Measurements from ENCODE around the gene MRPL33. TPM values are rescaled to one million over a fixed set of nuclear protein-coding genes. Genes with fewer than 3 reads are reported as not detected.

The MRPL33 gene
- total RNA-seq (2013) = 172 TPM
- polyA plus RNA-seq (100 to 1,000 TPM in 2 of 3 donors, 10 to 100 TPM in 1; 67.4 to 341 (median 331) TPM), polyA minus RNA-seq (18.3 and 31.9 TPM in 2 replicates), total RNA-seq (4.3 to 28.5 (median 18.9) reads per million in 11 experiments)

DNA sequence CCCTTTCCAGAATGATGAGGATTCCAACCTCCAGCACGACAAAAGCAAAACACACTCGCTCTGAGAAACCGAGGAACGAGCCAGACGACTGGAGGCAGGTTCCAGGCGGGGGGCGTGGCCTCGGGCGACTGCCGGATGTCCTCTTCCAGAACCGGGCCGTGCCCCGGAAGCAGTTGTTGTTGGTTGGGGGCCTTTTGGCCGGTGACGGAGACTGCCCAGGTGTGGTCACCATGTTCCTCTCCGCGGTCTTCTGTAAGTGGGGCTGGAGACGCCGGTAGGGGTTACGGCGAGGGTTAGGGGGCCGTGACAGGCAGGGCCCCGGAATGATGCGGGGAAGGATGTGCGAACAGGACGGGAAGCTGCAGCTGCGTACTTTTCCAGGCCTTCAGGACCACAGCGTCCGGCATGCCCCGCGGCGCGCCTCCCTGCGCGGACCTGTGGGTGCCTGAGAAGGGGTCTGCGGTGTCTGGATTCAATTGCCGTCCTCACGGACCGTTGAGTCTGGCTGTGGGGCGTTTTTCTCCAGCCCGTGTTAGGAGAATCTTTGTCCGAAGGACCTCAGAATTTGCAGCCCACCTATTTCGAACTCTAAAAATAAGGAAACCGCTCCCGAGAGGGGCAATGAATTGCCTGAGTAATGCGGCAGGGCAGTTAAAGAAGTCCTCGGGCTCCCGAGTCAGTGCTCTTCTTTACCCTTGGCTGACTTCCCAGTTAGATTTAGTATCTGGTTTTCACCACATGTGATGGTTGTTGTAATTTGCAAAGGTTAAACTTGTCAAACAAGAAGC, at the start of gene MRPL33:
Gene MRPL33, plus strand, starts transcription at position 172 of the 788 bp plus-strand sequence. Its CDS starts 59 bp downstream, at position 231.
- peak within 1 kb of the TSS; percentile 92 to 99 (median 96) for H3K4me3 ChIP-seq (replicated peaks in 1 of 3; ENCODE audit: low read depth in 2 of 3, low read length in 3 of 3)
- WGBS (ENCODE audit: insufficient coverage) = 0% methylated on average over 46 of the region's 48 CpGs
- intact Hi-C loops (cut with micrococcal nuclease) = loop anchor here in 1 of 2 donors (10.0 kb wide), 1 partner anchor 53 kb away; no protein-coding TSS in a partner anchor
- peak within 1 kb of the TSS; percentile 84 for H3K4me2 ChIP-seq (replicated peaks; ENCODE audit: extremely low read depth, low read length, poor library complexity, severe bottlenecking)
- peak within 1 kb of the TSS; percentile 86 for H2AFZ ChIP-seq (ENCODE audit: insufficient read depth, low read depth, low read length, poor library complexity, severe bottlenecking)
- peaks cover 0 to 3% (median 0%) of the 10 kb centered on the region in 3 donors for H3K27me3 Mint-ChIP-seq (ENCODE audit: low read depth in 3 of 3)
- H3K27ac ChIP-seq (ENCODE audit: low read depth in 1 of 2, low read length in 2 of 2) = peak within 1 kb of the TSS; percentile 89 to 95
- no peaks in the 10 kb centered on the region for H3K27me3 ChIP-seq (ENCODE audit: control insufficient read depth in 2 of 2, insufficient read depth in 2 of 2, low read length in 2 of 2)
- H3K36me3 ChIP-seq (replicated peaks in 1 of 2; ENCODE audit: control insufficient read depth in 1 of 2, insufficient read depth in 2 of 2, low read length in 2 of 2) = peaks cover 4 to 21% of the 10 kb centered on the region in 2 donors
- H3K4me1 ChIP-seq (ENCODE audit: control insufficient read depth in 1 of 2, insufficient read depth in 2 of 2, low read length in 2 of 2) = peaks cover 34 to 52% of the 10 kb centered on the region in 2 donors
- H3K79me2 ChIP-seq (ENCODE audit: insufficient read depth, low read length) = peaks cover 62% of the 10 kb centered on the region
- H3K9me3 Mint-ChIP-seq = peaks cover 0 to 2% (median 0%) of the 10 kb centered on the region in 7 donors
- peak within 1 kb of the TSS; percentile 99 to 100 for H3K4me3 Mint-ChIP-seq
- peak; percentile 85 to 94 (median 91) for DNase-seq
- TF ChIP-seq, protein P1, sequence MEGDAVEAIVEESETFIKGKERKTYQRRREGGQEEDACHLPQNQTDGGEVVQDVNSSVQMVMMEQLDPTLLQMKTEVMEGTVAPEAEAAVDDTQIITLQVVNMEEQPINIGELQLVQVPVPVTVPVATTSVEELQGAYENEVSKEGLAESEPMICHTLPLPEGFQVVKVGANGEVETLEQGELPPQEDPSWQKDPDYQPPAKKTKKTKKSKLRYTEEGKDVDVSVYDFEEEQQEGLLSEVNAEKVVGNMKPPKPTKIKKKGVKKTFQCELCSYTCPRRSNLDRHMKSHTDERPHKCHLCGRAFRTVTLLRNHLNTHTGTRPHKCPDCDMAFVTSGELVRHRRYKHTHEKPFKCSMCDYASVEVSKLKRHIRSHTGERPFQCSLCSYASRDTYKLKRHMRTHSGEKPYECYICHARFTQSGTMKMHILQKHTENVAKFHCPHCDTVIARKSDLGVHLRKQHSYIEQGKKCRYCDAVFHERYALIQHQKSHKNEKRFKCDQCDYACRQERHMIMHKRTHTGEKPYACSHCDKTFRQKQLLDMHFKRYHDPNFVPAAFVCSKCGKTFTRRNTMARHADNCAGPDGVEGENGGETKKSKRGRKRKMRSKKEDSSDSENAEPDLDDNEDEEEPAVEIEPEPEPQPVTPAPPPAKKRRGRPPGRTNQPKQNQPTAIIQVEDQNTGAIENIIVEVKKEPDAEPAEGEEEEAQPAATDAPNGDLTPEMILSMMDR (IDR thresholded peaks at IDR 0.05) = no peak
- no peaks in the 10 kb centered on the region for H3K9me3 ChIP-seq (replicated peaks in 1 of 2; ENCODE audit: control insufficient read depth in 1 of 2, insufficient read depth in 1 of 2, low read length in 2 of 2)
- H3K36me3 Mint-ChIP-seq = peaks cover 16 to 23% of the 10 kb centered on the region in 2 donors
- peaks cover 50% of the 10 kb centered on the region for H3K4me1 Mint-ChIP-seq
- no peaks in the 10 kb centered on the region for H4K20me1 ChIP-seq (ENCODE audit: insufficient read depth, low read length)
- H3K27ac Mint-ChIP-seq = peak within 1 kb of the TSS; percentile 96 to 99 (median 99)
- H3K9ac ChIP-seq (ENCODE audit: insufficient read depth, low read length, poor library complexity, severe bottlenecking) = peak within 1 kb of the TSS; percentile 87

DNA sequence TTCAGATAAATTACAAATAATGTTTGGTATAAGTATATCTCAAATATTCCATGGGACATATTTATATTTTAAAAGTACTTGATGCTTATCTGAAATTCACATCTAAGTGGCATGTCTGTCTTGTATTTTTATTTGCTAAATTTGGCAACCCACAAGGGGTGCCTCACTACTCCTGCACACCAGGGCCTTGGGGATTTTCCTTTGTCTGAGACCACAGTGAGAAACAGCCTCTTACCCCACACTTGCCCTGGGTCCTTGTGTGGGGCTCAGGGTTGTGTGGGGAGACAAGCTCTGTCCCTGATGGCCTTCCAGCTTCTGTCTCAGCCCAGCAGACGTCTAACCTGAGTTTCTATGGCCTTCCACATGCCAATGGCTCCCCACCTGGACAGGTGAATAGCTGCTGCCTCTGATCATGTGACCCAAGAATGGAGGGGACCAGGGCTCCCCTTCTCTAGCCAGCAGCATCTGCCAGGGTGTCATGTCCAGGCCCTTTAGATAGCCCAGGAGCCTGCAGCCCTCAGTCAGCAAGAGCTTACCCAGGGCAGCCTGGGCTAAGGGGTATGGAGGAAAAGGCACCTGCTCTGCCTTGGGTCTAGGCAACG, 49.5 kb upstream of the MRPL33 start:
- peaks cover 12 to 22% (median 20%) of the 10 kb centered on the region in 3 donors for H3K27me3 Mint-ChIP-seq (ENCODE audit: low read depth in 3 of 3)
- intact Hi-C loops (cut with micrococcal nuclease) = no loop called here
- no peak overlapping the region for H2AFZ ChIP-seq (ENCODE audit: insufficient read depth, low read depth, low read length, poor library complexity, severe bottlenecking)

More for the DNA sequence above, 49.5 kb upstream of the MRPL33 start:
- Histone ChIP-seq H3K4me3 (replicated peaks in 1 of 3; ENCODE audit: low read depth in 2 of 3, low read length in 3 of 3) (no peak overlapping the region), H3K27me3 (ENCODE audit: control insufficient read depth in 2 of 2, insufficient read depth in 2 of 2, low read length in 2 of 2) (peaks cover 9 to 13% of the 10 kb centered on the region in 2 donors), H3K4me1 (ENCODE audit: control insufficient read depth in 1 of 2, insufficient read depth in 2 of 2, low read length in 2 of 2) (peaks cover 0 to 9% of the 10 kb centered on the region in 2 donors), H3K36me3 (replicated peaks in 1 of 2; ENCODE audit: control insufficient read depth in 1 of 2, insufficient read depth in 2 of 2, low read length in 2 of 2) (no peaks in the 10 kb centered on the region), H4K20me1 (ENCODE audit: insufficient read depth, low read length) (no peaks in the 10 kb centered on the region), H3K79me2 (ENCODE audit: insufficient read depth, low read length) (no peaks in the 10 kb centered on the region), H3K4me2 (replicated peaks; ENCODE audit: extremely low read depth, low read length, poor library complexity, severe bottlenecking) (no peak overlapping the region), H3K9ac (ENCODE audit: insufficient read depth, low read length, poor library complexity, severe bottlenecking) (no peak overlapping the region), H3K9me3 (replicated peaks in 1 of 2; ENCODE audit: control insufficient read depth in 1 of 2, insufficient read depth in 1 of 2, low read length in 2 of 2) (no peaks in the 10 kb centered on the region), H3K27ac (ENCODE audit: low read depth in 1 of 2, low read length in 2 of 2) (no peak overlapping the region)
- no peak overlapping the region for H3K4me3 Mint-ChIP-seq
- peaks cover 0 to 1% (median 0%) of the 10 kb centered on the region in 7 donors for H3K9me3 Mint-ChIP-seq
- peaks cover 23% of the 10 kb centered on the region for H3K4me1 Mint-ChIP-seq
- DNase-seq = no peak
- peaks cover 0 to 2% of the 10 kb centered on the region in 2 donors for H3K36me3 Mint-ChIP-seq
- TF ChIP-seq, protein P1 (IDR thresholded peaks at IDR 0.05) = no peak
- WGBS (ENCODE audit: insufficient coverage) = 86% methylated on average over 2 of the region's 2 CpGs
- peak overlapping the region in 1 of 7 donors; percentile 32 for H3K27ac Mint-ChIP-seq
